HG03175 (cell line): ENCODE data around the gene ANKDD1B.
"Not testable (repeated sequence)": the region's sequence is repeated elsewhere in the genome, so short reads cannot be mapped to it uniquely, and the experiment has no call there.

Experiments used
- ATAC-seq: cut with Tn5 transposase; IDR thresholded peaks from one replicate; pipeline ENCODE4 v1.9.1; 2021; ENCODE audit warnings: mild to moderate bottlenecking, moderate library complexity; ENCODE audit not compliant: unreplicated experiment

The ANKDD1B gene

DNA sequence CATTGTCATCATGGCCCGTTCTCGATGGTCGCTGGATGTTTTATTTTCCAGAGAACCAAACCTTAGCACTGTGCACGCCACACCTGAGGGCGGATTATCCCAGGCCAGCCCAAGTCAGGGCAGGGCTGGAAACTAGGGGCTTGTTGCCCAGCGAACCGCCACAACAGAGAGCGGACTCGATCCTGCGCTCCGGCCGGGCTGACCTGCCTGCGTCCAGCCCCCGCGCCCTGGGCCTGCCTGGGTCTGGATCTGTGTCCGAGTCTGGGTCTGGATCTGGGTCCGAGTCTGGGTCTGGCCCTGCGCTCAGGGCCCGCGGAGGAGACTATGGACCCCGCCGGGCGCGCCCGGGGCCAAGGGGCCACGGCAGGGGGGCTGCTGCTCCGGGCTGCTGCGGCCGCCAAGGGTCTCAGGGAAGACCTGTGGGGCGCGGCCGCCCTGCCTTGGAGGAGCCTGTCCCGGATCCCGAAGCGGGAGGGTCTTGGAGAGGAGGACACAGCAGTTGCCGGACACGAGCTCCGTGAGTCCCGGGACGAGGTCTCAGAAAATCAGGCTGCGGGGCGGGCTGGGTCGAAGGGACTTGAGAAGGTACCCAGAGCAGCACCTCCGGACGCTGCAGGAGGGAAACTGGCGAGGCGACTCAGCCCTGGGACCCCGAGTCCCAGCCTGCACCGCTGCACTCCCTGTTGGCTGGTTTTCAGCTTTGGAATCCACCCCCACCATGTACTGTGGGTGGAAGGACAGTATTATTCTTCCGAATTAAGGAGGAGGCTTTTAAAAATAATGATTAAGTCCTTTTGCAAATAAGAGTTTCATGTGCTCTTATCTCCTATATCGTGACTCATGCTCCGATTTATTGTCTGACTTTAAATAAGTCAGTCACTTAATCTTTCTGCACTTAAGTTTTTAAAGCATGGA is at the start of gene ANKDD1B:
TSS of gene ANKDD1B (plus strand) at position 143 of the 915 bp plus-strand sequence. CDS start at position 325, 182 bp downstream.
- no peak for ATAC-seq

DNA sequence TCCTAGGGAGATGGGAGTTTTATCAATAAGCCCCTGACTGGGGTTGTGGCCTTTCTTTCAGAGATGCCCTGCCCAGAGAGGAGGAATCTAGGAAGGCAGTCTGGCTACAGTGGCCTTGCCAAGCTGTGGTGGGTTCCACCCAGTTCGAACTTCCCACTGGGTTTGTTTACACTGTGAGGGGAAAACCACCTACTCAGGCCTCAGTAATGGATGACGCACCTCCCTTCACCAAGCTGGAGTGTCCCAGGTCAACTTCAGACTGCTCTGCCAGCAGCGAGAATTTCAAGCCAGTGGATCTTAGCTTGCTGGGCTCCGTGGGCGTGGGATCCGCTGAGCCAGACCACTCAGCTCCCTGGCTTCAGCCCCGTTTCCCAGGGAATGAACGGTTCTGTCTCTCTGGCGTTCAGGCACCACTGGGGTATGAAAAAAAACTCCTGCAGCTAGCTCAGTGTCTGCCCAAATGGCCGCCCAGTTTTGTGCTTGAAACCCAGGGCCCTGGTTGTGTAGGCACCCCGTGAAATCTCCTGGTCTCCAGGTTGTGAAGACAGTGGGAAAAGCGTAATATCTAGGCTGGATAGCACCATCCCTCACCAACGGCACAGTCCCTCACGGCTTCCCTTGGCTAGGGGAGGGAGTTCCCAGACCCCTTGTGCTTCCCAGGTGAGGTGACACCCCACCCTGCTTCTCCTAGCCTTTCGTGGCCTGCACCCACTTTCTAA is 45.1 kb upstream of the ANKDD1B start:
- peak; percentile 4 for ATAC-seq

DNA sequence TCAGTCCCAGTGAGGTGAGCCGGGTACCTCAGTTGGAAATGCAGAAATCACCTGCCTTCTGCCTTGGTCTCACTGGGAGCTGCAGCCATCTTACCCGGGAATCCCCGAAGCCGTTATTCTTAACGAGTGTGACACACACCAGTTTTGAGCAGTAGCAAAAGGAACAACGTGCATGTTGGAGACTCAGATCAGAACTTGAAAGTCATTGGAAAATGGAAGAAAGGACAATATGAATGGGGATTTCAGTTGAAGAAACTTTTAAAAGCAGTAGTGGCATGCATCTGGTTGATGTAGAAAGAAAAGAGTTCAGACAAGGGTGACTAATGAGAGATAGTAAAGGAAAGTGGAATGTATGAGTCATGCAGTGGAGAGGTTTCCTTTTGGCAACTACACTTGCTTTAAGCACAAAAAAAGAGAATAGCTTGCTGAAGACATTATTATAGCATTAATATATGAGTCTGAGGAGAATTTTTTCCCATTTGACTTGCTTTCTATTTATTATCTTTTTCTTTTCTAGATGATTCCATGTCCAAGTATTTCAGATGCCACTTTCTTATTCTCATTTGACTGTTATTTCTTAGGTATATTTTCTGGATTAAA is 44.4 kb upstream of the ANKDD1B start:
- peak; percentile 83 for ATAC-seq

DNA sequence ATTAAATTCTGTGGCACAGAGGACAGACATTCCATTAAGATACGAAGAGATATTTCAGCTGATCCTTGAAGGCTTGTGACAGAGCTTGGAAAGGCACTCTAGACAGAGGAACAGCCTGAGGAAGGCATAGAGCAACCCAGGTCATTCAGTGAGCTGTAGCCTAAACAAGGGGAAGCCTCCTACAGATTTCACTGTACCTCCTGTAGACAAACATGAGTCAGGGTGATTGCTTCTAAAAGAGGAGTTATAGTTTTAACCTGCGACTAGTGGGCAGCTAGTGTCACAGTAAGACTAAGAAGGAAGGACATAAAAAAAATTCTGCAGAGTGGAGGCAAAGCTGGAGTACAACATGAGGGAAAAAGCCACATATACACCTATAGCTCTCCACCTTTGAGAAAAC is 43.5 kb upstream of the ANKDD1B start:
- ATAC-seq = no peak

DNA sequence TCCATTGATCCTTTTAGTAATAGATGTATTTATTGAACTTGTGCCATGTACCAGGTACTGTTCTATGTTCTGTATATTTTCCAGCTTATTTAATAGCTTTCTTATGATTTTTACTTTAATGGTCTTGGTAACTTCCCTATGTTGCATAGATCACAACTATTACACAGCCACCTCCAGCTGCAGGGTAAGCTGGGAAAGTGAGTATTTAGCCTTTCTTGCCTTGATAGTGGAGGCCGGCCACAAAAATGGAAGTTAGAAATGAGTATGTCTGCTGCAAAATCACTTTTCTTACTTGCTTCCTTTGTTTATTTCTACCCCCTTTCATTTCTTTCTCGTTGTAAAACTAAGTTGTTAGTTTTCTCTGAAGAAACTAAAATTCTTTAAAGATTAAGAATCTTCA is 43.1 kb upstream of the ANKDD1B start:
- ATAC-seq = peak; percentile 33

DNA sequence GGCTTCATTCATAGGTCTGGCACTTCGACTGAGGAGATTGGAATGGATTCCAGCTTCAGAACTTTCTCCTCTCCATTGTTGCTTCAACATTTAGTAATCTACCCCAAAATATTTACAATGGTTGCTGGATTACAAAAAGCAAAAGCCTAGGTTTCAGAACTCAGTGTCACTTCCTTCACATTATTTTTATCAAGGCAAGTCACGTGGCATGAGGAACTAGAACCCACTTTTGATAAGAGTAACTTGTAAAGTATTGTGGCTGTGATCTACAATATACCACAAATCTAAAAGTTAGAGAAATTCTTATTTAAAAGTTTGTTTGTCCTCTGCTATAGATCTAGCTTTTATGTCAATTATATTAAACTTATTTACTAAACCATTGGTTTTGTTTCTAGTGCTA is 39.7 kb upstream of the ANKDD1B start:
- ATAC-seq = no peak

DNA sequence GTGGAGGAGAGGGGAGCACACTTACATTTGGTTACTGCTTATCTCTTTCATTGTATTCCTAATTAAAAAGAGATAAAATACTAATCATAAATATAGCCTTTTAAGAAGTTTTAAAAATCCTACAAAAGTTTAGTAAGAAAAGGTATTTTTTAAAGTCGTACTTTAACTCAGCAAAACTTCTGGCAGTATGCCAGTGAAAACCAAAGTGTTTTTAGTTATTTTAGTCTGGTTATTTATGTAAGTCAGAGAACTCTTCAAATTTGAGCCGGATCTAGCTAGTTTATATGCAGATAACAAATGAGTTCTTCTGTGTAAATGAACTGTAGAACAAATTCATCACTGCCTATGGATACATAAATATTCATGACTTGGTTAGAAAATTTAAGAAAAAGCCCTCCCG is 36.5 kb upstream of the ANKDD1B start:
- peak; percentile 25 for ATAC-seq

DNA sequence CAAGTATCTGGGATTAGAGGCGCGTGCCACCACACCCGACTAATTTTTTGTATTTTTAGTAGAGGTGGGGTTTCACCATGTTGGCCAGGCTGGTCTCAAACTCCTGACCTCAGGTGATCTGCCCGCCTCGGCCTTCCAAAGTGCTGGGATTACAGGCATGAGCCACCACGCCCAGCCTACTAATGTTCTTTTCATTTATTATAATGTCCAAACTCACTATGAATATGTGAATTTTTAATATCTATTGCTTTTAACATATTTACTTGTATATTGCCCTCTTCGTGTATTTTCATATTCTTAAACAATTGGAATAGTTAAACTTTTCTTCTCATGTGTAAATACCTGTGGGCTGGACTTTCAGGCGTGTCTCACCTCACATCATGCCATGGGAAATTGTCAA is 33.0 kb upstream of the ANKDD1B start:
- not testable (repeated sequence) for ATAC-seq

DNA sequence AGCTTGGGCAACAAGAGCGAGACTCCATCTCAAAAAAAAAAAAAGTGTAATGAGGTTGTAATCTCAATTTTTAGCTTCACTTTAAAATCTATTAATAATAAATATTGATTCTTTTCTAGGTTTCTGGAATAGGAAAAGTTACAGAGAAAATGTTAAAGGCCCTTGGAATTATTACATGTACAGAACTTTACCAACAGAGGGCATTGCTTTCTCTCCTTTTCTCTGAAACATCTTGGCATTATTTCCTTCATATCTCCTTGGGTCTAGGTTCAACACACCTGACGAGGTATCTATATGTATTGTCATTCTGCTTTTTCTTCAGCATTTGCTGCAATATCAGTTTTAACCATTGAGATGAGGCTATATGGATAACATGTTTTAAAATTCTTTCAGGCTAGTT is 26.6 kb upstream of the ANKDD1B start:
- no peak for ATAC-seq

DNA sequence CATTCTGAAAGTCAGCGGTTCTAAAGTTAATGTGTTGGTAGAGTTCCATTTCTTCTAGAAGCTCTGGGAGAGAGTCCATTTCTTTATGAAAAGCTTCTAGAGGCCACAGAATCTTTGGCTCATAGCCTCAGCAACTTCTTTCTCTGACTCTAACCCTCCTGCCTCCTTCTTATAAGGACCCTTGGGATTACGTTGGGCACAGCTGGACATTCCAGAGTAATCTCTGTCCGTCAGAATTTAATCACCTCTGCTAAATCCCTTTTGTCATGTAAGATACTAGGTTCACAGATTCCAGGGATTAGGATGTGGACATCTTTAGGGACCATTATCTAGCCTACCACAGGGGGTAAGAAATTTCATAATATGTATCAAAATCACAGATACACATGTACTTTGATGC is 22.6 kb upstream of the ANKDD1B start:
- ATAC-seq = no peak

DNA sequence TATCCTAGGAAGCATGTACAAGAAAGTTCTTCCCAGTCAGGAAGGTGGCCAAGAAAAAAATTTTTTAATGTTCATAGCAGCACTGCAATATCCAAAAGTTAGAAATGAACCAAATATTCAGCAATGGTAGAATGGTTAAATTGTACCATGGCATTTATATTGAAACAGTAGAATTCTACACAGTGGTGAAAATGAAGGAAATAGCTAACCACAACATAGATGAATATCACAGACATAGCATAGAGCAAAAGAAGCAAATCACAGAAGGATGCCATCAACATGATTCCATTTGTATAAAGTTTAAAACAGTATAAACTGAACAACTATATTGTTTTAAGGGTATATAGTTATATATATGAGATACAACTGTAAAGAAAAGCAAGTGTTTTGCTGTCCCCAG is 10.7 kb upstream of the ANKDD1B start:
- no peak for ATAC-seq

DNA sequence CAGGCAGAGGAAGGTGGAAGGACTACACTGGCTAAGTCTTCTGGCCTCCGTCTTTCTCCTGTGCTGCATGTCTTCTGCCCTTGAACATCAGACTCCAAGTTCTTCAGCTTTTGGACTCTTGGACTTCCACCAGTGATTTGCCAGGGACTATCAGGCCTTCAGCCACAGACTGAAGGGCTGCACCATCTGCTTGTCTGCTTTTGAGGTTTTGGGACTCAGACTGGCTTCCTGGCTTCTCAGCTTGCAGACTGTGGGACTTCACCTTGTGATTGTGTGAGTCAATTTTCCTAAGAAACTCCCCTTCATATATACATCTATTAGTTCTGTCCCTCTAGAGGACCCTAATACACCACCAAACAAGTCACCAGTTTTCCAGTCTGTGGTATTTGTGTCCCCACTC is 9.7 kb upstream of the ANKDD1B start:
- no peak for ATAC-seq

DNA sequence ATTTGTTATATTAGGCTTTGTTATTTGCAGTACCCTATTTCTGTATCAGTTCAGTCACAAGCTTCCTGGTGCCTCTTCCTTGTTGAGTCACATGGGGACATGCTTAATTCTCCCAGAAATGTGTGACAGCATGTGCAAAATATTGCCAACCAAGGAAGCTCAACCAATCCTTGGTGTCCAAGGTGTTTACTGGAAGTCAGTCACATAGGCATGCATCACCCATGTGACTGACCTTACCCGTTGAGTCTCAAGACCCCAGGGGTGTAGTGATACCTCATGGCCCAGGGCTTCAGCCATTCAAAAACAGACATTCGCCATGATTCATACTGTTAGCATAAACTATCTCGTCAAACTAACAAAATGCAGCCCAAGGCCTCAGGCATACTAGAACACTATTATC is 9.3 kb upstream of the ANKDD1B start:
- no peak for ATAC-seq

DNA sequence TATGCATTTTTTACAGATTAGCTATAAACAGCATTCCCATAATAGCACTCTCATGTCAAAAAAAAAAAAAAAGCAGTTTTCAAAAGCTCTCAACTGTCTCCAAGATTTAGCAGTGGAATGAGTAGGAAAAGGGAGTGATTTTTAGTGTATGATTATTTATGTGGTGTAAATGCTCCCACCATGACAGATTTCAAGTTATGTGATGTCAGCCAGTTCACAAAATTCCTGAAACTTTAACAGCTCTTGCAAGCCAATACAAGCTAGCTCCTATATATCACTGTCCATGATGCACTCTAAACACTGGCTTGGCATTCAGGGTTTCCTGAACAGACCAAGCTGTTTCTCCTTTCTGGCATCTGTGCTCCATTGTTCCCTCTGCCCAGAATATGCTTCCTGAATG is 7.9 kb upstream of the ANKDD1B start:
- ATAC-seq = no peak

DNA sequence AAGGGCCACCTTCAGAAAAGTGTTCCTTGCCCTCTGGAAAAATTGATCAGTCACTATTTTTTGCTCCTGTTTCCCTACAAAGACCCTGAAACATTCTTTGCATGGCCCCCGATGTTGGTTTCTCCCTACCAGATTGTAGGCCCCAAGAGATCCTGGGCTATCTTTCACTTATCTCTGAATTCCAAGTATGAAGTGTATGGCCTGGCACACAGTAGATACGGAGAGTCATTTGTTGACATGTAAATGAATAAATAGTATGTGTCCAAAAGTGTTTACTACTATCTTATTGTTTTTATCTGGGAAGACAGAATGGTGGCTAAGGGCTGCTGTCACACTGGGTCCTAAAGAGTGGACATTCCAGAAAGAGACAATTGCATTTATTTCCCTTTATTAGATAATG is 7.4 kb upstream of the ANKDD1B start:
- ATAC-seq = no peak

DNA sequence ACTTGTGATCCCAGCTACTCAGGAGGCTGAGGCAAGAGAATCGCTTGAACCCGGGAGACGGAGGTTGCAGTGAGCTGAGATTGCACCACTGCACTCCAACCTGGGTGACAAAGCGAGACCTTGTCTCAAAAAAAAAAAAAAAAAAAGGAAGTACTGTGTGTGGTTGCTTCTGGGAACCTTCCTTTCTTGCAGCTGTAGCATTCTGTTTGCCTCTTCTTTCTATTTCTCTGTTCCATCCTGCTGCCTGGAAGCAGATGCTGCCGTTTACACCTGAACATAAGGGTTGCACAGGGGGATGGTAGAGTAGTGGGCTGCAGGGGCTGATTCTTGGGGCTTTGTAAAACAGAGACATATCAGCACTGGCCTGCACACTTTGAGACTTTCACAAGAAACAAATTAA is 3.9 kb upstream of the ANKDD1B start:
- not testable (repeated sequence) for ATAC-seq

DNA sequence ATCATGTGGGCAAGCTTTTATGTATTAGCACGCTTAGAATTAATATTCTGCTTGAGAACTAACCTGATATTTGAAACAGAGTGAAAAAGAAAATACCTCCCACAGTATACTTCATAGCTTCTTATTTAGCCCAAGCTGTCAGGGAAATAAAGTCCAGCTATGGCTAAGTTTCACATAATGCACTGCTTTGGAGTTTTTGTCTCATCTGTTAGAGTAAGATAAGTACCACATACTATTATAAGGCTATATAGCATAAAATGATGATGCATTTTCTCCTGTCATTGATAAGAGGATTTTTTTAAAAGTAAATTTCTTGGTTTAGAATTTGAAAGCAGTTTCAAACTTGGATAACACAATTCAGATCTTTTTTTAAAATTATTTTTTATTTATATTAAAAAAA is 2.4 kb upstream of the ANKDD1B start:
- ATAC-seq = no peak

DNA sequence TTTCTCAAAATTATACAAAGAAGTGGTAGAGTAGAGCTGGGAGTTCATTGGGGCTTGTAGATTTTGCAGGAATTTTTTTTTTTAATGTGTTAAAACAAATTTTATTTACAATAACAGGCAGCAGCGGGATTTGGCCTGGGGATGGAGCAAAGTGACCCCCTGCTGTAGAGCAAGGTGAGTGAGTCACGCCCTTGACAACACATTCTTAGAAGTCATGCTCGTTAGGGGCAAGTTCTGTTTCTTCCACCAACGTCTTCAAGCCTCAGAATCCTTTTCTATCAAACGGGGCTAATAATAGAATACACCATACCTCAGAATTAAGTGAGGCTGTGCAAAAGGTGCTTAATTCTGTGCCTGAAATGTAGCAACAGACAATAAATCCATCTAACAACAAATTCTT is 1.1 kb upstream of the ANKDD1B start:
- ATAC-seq = no peak

DNA sequence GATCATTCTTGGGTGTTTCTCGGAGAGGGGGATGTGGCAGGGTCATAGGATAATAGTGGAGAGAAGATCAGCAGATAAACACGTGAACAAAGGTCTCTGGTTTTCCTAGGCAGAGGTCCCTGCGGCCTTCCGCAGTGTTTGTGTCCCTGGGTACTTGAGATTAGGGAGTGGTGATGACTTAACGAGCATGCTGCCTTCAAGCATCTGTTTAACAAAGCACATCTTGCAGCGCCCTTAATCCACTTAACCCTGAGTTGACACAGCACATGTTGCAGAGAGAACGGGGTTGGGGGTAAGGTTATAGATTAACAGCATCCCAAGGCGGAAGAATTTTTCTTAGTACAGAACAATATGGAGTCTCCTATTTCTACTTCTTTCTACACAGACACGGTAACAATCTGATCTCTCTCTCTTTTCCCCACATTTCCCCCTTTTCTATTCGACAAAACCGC is 368 bp upstream of the ANKDD1B start:
- not testable (repeated sequence) for ATAC-seq

DNA sequence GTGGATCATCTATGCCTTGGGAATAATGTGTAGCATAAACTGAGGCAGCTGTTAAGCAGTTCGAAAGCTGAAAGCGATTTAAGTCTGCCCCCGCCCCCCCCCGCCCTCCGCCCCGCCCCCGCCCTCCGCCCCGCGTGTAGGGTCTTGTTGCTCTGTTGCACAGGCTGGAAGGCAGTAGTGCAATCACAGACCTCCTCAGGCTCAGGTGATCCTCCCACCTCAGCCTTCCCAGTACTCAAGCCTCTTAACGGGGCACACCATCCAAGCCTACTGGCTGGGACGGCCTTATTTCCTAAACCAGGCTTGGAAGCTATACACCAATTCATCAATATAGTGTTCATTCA is 945 bp downstream of the ANKDD1B start:
- ATAC-seq = no peak

DNA sequence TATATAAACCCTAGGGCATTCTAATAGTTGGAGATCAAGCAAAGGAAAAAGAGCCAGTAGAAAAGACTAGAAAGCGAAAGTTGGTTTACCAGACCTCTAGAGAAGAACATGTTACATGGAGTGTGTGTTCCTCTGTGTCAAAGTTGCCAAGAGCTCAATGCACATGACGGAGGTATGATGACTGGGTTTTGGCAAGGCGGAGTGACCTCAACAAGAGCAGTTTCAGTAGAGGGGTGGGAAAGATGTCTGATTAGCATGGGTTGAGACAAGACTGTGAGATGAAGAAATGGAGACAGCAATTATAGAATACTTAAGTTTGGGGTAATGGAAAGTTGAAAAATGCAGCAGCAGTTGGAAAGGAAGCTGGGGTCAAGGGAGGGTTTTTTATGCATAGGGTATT is 1.6 kb downstream of the ANKDD1B start:
- ATAC-seq = no peak

DNA sequence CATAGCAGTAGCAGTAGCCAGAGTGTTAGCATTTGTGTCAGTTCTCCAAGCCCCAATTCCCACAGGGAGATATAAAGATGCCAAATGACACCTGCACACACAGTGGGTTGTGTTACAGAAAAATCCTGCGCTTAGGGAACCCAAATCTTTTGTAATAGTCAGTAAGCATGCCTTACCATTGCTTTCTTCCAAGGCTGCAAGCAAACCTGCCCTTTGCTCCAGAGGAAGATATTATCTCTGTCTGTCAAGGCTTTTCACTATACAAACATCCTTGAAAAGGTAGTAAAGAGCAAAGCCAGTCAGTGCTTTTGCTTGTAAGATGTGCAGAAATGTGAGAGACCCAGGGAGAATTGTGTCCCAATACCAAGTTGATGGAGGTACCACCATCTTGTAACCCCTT is 2.9 kb downstream of the ANKDD1B start:
- ATAC-seq = no peak
